GM23338 (cell line): ENCODE results near the gene FHOD1.

Source experiments
- CREB1 ChIP-seq: fragments of 250-450 bp; sonication (Bioruptor Pico); IDR thresholded peaks from 2 replicates; pipeline ENCODE4 v1.5.0; 2020; ENCODE audit warnings: low read depth, mild to moderate bottlenecking, moderate library complexity
- CTCF ChIP-seq, 2 experiments: fragments of 200-600 bp in 1 of 2; sonication (generic) in 1 of 2; conservative IDR thresholded peaks; 2 replicates each; pipeline versions ENCODE4 v1.5.1 to v1.6.1; 2016 to 2017; ENCODE audit warnings: antibody characterized with exemption in 2 of 2, low read depth in 2 of 2, mild to moderate bottlenecking in 2 of 2, moderate library complexity in 1 of 2
- ETS1 ChIP-seq: IDR thresholded peaks from 2 replicates; pipeline ENCODE4 v1.6.1; 2016; ENCODE audit warnings: antibody characterized with exemption
- EZH2 ChIP-seq: fragments of 200-600 bp; sonication (generic); IDR thresholded peaks from one replicate; pipeline ENCODE4 v1.8.0; 2017; ENCODE audit warnings: antibody characterized with exemption, mild to moderate bottlenecking, low read depth; ENCODE audit not compliant: unreplicated experiment
- EZH2phosphoT487 ChIP-seq: fragments of 200-600 bp; sonication (generic); IDR thresholded peaks from one replicate; pipeline ENCODE4 v1.8.1; 2018; ENCODE audit warnings: antibody characterized with exemption; ENCODE audit not compliant: unreplicated experiment
- JUNB ChIP-seq: IDR thresholded peaks from one replicate; pipeline ENCODE4 v1.6.1; 2016; ENCODE audit warnings: antibody characterized with exemption; ENCODE audit not compliant: unreplicated experiment
- NANOG ChIP-seq: IDR thresholded peaks from 2 replicates; pipeline ENCODE4 v1.6.1; 2016; ENCODE audit warnings: antibody characterized with exemption, borderline replicate concordance
- POLR2AphosphoS5 ChIP-seq: IDR thresholded peaks from 2 replicates; pipeline ENCODE4 v1.6.1; 2016; ENCODE audit warnings: antibody characterized with exemption, low read depth
- REST ChIP-seq: IDR thresholded peaks from one replicate; pipeline ENCODE4 v1.6.1; 2018; ENCODE audit warnings: antibody characterized with exemption; ENCODE audit not compliant: unreplicated experiment
- STAT1 ChIP-seq: IDR thresholded peaks from one replicate; pipeline ENCODE4 v1.6.1; 2016; ENCODE audit warnings: antibody characterized with exemption; ENCODE audit not compliant: unreplicated experiment
- ZNF114 ChIP-seq: fragments of 250-450 bp; sonication (Bioruptor Pico); IDR thresholded peaks from 2 replicates; pipeline ENCODE4 v1.5.0; 2020; ENCODE audit warnings: mild to moderate bottlenecking, moderate library complexity
- ZNF331 ChIP-seq: fragments of 250-450 bp; sonication (Bioruptor Pico); IDR thresholded peaks from 2 replicates; pipeline ENCODE4 v1.5.0; 2020; ENCODE audit warnings: low read depth, mild to moderate bottlenecking, moderate library complexity
- ZNF462 ChIP-seq: fragments of 250-450 bp; sonication (Bioruptor Pico); IDR thresholded peaks from 2 replicates; pipeline ENCODE4 v1.5.0; 2020; ENCODE audit warnings: mild to moderate bottlenecking, moderate library complexity

GRCh38 chr16:67212766-67213165, 34.5 kb downstream of the FHOD1 start:
- no peak for TF ChIP-seq EZH2
- no peak for TF ChIP-seq CTCF (conservative IDR thresholded peaks at IDR 0.05; ENCODE audit: low read depth in 2 of 2)
- TF ChIP-seq POLR2AphosphoS5: no peak
- TF ChIP-seq REST: no peak
- no peak for TF ChIP-seq ETS1
- TF ChIP-seq JUNB: no peak
- TF ChIP-seq EZH2phosphoT487: no peak
- TF ChIP-seq STAT1: no peak
- no peak for TF ChIP-seq ZNF114 (CRISPR knock-in tag)
- TF ChIP-seq CREB1 (CRISPR knock-in tag): no peak
- no peak for TF ChIP-seq NANOG
- TF ChIP-seq ZNF331 (CRISPR knock-in tag): no peak
- no peak for TF ChIP-seq ZNF462 (CRISPR knock-in tag)
